PC-9 (cell line): ENCODE measurements around the gene KRTAP5-9. TPM values are rescaled to one million over a fixed set of nuclear protein-coding genes. Genes with fewer than 3 reads are reported as not detected.

ENCODE experiments used
- BruUV-seq: library from RNA; stranded (reverse); fragments of 400-500 nt; replicated peaks from 2 replicates; lab custom pipeline; 2021; lab: Mats Ljungman, UMichigan
- CTCF ChIA-PET: fragments of 300-600 bp; sonication (Branson Sonifier 250); formaldehyde crosslinking; loops from one replicate; lab custom pipeline; 2022; ENCODE audit warnings: antibody characterized with exemption; lab: Charles Lee
- POLR2A ChIA-PET: fragments of 300-600 bp; sonication (Branson Sonifier 250); formaldehyde crosslinking; loops from one replicate; lab custom pipeline; 2022; ENCODE audit warnings: antibody characterized with exemption; ENCODE audit not compliant: unreplicated experiment; lab: Charles Lee
- DNase-seq, 2 experiments: peaks; one replicate each; pipeline versions ENCODE4 v3.0.0 to v3.0.0-alpha.2; 2015 to 2022; ENCODE audit warnings: mixed read lengths in 1 of 2
- H2AFZ ChIP-seq: fragments of 200-600 bp; sonication (generic); 2 replicates; pipeline ENCODE4 v1.8.1; 2017; ENCODE audit warnings: antibody characterized with exemption
- H3F3A ChIP-seq: fragments of 200-600 bp; sonication (generic); 2 replicates; pipeline ENCODE4 v1.8.1; 2017; ENCODE audit warnings: antibody characterized with exemption, mild to moderate bottlenecking, low read depth; ENCODE audit not compliant: insufficient read depth
- H3K27ac ChIP-seq: fragments of 200-600 bp; sonication (generic); 2 replicates; pipeline ENCODE4 v1.6.1; 2016; ENCODE audit warnings: mixed run types
- H3K27me3 ChIP-seq: fragments of 200-600 bp; sonication (generic); 2 replicates; pipeline ENCODE4 v1.6.1; 2016; ENCODE audit warnings: low read depth, mixed run types; ENCODE audit not compliant: insufficient read depth
- H3K36me3 ChIP-seq: fragments of 200-600 bp; sonication (generic); 2 replicates; pipeline ENCODE4 v1.6.1; 2016; ENCODE audit warnings: low read depth, mixed run types
- H3K4me1 ChIP-seq: fragments of 200-600 bp; sonication (generic); replicated peaks from 2 replicates; pipeline ENCODE4 v1.6.1; 2016; ENCODE audit warnings: mixed run types; ENCODE audit not compliant: insufficient read depth
- H3K4me2 ChIP-seq: fragments of 200-600 bp; sonication (generic); 2 replicates; pipeline ENCODE4 v1.6.1; 2017; ENCODE audit warnings: mixed run types
- H3K4me3 ChIP-seq: fragments of 200-600 bp; sonication (generic); 2 replicates; pipeline ENCODE4 v1.6.1; 2016; ENCODE audit warnings: mixed run types
- H3K79me2 ChIP-seq: fragments of 200-600 bp; sonication (generic); 2 replicates; pipeline ENCODE4 v1.6.1; 2017; ENCODE audit warnings: low read depth, mixed run types
- H3K9me2 ChIP-seq: fragments of 200-600 bp; sonication (generic); 2 replicates; pipeline ENCODE4 v1.8.1; 2017; ENCODE audit warnings: mild to moderate bottlenecking; ENCODE audit not compliant: insufficient read depth
- H3K9me3 ChIP-seq: fragments of 200-600 bp; sonication (generic); 2 replicates; pipeline ENCODE4 v1.8.1; 2016; ENCODE audit warnings: low read depth; ENCODE audit not compliant: insufficient read depth
- H4K20me1 ChIP-seq: fragments of 200-600 bp; sonication (generic); 2 replicates; pipeline ENCODE4 v1.8.1; 2017; ENCODE audit not compliant: insufficient read depth
- EZH2 ChIP-seq: fragments of 200-600 bp; sonication (generic); IDR thresholded peaks from 2 replicates; pipeline ENCODE4 v1.8.0; 2017; ENCODE audit warnings: antibody characterized with exemption, low read depth
- intact Hi-C: fragments of 100-400 bp; cut with micrococcal nuclease; formaldehyde crosslinking; loops from one replicate; pipeline ENCODE4 v1.10.0; 2022; ENCODE audit not compliant: unreplicated experiment
- total RNA-seq: library from RNA; stranded (reverse); gene quantifications from 2 replicates; pipeline ENCODE4 v1.2.3, GENCODE V29; 2021
- TF ChIP-seq, protein P1 (sequence below): fragments of 200-600 bp; sonication (generic); conservative IDR thresholded peaks from 2 replicates; pipeline ENCODE4 v1.6.1; 2017; ENCODE audit warnings: mixed run types, antibody characterized with exemption, mild to moderate bottlenecking, moderate library complexity

KRTAP5-9 gene
- total RNA-seq, 1 experiment from 2014 or later, result not detected

DNA sequence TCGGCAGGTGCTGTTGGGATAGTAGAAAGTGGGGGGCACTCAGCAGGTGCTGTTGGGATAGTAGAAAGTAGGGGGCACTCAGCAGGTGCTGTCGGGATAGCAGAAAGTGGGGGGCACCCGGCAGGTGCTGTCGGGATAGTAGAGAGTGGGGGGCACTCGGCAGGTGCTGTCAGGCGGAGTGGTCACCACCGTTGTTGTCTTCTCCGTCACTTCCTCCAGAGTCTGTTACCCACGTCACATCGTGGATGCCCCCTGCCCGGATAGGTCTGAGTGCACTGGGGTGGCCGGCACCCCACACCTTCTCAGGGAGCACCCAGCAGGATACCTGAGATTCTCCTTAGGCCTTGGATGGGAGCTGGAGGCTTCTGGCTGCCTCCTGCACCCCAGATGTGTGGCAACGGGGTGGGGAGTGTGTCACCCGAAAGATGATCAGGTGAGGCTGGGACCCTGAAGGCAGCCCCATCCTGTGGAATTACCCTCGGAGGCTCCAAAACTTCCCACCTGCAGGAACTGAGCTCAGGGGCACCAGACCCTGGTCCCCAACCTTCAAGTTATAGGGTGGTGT lies 45.3 kb upstream of the KRTAP5-9 start:
- peak in 1 of 2 experiments; percentile 12 for DNase-seq

DNA sequence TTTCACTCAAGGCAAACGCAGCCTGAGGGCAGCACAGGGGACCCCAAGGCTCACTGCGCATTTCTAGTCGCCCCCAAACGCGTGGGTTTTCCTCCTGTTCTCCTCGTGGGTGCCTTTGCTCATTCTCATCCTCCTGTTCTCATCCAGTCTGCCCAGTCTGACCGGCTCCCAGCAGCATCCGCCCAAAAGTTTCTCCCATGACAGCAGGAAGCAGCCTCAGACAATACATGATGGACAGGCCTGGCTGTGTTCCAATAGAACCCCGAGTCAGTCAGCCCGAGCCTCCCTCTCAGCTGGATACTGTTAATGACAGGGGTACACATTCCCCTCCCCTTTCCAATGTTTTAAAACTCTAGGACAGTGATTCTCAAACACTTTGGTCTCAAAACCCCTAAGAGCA lies 43.7 kb upstream of the KRTAP5-9 start:
- peaks cover 6% of the 10 kb centered on the region; the same call in 1 of the 2 replicates for H3F3A ChIP-seq
- ChIA-PET CTCF (no interaction called here), POLR2A (no interaction called here)
- H3K9me2 ChIP-seq, result no peaks in the 10 kb centered on the region
- peak; percentile 38 to 39 for DNase-seq
- no peak overlapping the region for H2AFZ ChIP-seq
- no peak overlapping the region for H3K27ac ChIP-seq
- H3K79me2 ChIP-seq, result no peaks in the 10 kb centered on the region
- H3K27me3 ChIP-seq, result no peaks in the 10 kb centered on the region
- H3K4me3 ChIP-seq, result no peak overlapping the region
- TF ChIP-seq EZH2, result no peak
- TF ChIP-seq, protein P1, sequence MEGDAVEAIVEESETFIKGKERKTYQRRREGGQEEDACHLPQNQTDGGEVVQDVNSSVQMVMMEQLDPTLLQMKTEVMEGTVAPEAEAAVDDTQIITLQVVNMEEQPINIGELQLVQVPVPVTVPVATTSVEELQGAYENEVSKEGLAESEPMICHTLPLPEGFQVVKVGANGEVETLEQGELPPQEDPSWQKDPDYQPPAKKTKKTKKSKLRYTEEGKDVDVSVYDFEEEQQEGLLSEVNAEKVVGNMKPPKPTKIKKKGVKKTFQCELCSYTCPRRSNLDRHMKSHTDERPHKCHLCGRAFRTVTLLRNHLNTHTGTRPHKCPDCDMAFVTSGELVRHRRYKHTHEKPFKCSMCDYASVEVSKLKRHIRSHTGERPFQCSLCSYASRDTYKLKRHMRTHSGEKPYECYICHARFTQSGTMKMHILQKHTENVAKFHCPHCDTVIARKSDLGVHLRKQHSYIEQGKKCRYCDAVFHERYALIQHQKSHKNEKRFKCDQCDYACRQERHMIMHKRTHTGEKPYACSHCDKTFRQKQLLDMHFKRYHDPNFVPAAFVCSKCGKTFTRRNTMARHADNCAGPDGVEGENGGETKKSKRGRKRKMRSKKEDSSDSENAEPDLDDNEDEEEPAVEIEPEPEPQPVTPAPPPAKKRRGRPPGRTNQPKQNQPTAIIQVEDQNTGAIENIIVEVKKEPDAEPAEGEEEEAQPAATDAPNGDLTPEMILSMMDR, result no peak
- peaks cover 2% of the 10 kb centered on the region; the same call in 1 of the 2 replicates for H3K9me3 ChIP-seq
- H3K4me2 ChIP-seq, result 0 out of 2 replicates have a peak overlapping the region, but pooled peaks have one; percentile 5
- H3K4me1 ChIP-seq, result peaks cover 33% of the 10 kb centered on the region
- H3K36me3 ChIP-seq, result 0 out of 2 replicates have a peak, but pooled peaks cover 11% of the 10 kb centered on the region
- no peaks in the 10 kb centered on the region for H4K20me1 ChIP-seq
- intact Hi-C loops, result no loop called here
- no TSS peak for BruUV-seq

More for the DNA sequence above, 45.3 kb upstream of the KRTAP5-9 start:
- peaks cover 38% of the 10 kb centered on the region for H3K4me1 ChIP-seq
- no peak overlapping the region for H2AFZ ChIP-seq
- H3K9me2 ChIP-seq, result no peaks in the 10 kb centered on the region
- no peak overlapping the region for H3K4me3 ChIP-seq
- TF ChIP-seq EZH2, result no peak
- TF ChIP-seq, protein P1, result no peak
- intact Hi-C loops, result no loop called here
- no peak overlapping the region for H3K27ac ChIP-seq
- no peaks in the 10 kb centered on the region for H3K79me2 ChIP-seq
- H3K4me2 ChIP-seq, result no peak overlapping the region
- H3K36me3 ChIP-seq, result peaks cover 23% of the 10 kb centered on the region
- ChIA-PET POLR2A (no interaction called here), CTCF (no interaction called here)
- H4K20me1 ChIP-seq, result no peaks in the 10 kb centered on the region
- no TSS peak for BruUV-seq
- H3F3A ChIP-seq, result peaks cover 6% of the 10 kb centered on the region; the same call in 1 of the 2 replicates
- no peaks in the 10 kb centered on the region for H3K27me3 ChIP-seq
- no peaks in the 10 kb centered on the region for H3K9me3 ChIP-seq

DNA sequence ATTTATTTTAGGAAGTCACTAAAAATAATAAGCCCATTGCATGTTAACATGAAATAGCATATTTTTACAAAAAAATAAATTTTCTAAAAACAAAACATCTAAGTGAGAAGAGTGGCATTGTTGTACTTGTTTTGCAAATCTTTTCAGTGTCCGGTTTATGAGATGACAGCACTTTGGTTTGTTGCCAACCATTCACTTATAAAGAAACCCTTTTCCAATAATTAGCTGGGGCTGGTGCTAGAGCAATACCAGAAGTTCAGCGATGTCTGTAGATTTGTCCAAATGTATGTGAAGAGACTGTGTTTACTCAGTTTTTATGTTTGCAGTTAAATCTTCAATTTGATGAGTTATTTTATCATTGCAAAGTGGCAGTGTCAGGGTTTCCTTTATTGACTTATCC lies 43.2 kb upstream of the KRTAP5-9 start:
- H3K27ac ChIP-seq, result no peak overlapping the region
- peak in 1 of 2 experiments; percentile 24 for DNase-seq
- no peak for TF ChIP-seq EZH2
- TF ChIP-seq, protein P1, result no peak
- H4K20me1 ChIP-seq, result no peaks in the 10 kb centered on the region
- no TSS peak for BruUV-seq
- POLR2A ChIA-PET, result no interaction called here
- intact Hi-C loops, result no loop called here
- 0 out of 2 replicates have a peak, but pooled peaks cover 8% of the 10 kb centered on the region for H3K36me3 ChIP-seq
- H3F3A ChIP-seq, result peaks cover 6% of the 10 kb centered on the region; the same call in 1 of the 2 replicates
- peaks cover 5% of the 10 kb centered on the region; the same call in 1 of the 2 replicates for H3K9me3 ChIP-seq
- H3K9me2 ChIP-seq, result no peaks in the 10 kb centered on the region
- no peak overlapping the region for H2AFZ ChIP-seq
- H3K4me2 ChIP-seq, result no peak overlapping the region
- no peaks in the 10 kb centered on the region for H3K27me3 ChIP-seq
- H3K4me3 ChIP-seq, result no peak overlapping the region
- H3K4me1 ChIP-seq, result peaks cover 28% of the 10 kb centered on the region
- CTCF ChIA-PET, result no interaction called here
- H3K79me2 ChIP-seq, result no peaks in the 10 kb centered on the region
